ENCODE measurements around the gene PLEKHG7.

Gene PLEKHG7

DNA sequence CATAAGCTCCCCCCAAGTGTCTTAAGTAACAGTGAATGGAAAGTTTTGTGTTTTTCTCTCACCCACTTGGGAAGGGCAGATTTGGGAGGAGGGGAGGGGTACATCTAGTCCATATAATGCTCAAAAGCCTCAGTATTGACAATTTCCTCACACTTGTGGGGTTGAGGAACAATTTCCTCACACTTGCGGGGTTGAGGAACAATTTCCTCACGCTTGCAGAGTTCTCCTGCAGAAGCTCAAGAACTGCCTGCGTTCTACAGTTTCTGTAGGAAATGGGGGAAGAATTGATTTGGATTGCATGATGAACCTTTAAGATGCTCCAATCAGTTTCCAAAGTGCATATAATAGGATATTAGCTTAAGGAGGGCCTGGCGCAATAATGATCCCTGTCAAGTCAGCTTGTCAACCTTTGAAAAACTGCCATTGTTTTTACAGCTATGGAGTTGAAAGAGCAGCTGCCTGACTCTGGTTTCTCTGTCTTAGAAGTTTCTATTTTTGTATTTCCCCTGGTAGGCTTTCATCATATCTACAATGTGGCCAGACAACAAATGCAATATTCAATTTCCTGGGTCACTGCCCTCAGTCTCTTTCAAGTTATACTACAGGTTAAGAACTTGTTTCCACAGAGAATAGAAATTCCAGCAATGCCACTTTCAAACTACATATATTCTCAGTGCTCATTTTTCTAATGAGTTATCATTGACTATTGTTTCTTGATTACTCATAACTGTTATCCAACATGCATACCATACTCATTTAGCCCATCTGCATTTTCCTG is 66.5 kb downstream of the PLEKHG7 start:
- peak; percentile 50 for DNase-seq (ENCODE audit: low spot score)
- TF ChIP-seq, protein P1, sequence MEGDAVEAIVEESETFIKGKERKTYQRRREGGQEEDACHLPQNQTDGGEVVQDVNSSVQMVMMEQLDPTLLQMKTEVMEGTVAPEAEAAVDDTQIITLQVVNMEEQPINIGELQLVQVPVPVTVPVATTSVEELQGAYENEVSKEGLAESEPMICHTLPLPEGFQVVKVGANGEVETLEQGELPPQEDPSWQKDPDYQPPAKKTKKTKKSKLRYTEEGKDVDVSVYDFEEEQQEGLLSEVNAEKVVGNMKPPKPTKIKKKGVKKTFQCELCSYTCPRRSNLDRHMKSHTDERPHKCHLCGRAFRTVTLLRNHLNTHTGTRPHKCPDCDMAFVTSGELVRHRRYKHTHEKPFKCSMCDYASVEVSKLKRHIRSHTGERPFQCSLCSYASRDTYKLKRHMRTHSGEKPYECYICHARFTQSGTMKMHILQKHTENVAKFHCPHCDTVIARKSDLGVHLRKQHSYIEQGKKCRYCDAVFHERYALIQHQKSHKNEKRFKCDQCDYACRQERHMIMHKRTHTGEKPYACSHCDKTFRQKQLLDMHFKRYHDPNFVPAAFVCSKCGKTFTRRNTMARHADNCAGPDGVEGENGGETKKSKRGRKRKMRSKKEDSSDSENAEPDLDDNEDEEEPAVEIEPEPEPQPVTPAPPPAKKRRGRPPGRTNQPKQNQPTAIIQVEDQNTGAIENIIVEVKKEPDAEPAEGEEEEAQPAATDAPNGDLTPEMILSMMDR (IDR thresholded peaks at IDR 0.05; ENCODE audit: borderline replicate concordance, control extremely low read depth, extremely low read depth, insufficient read depth, missing control alignments): no peak
- in situ Hi-C loops (cut with MboI; ENCODE audit: low sequenced_read_pairs, unreplicated experiment): no loop called here

DNA sequence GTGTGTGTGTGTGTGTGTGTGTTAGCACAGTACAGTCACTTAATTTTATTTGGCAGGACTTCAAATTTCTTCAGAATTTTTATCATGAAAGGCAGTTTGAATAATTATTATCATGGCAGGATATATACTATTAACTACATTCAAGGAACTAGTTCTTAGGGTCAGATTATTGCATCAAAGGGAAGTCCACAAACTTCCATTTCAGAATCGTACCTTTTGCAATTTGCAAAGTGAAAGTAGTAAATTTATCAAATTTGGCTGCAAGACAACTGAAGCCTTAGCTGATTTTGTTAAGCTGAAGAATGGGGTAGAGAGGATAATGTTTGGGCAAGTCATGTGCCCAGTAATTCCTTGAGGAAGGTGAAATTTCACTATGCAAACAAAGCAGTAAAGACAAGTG is 68.2 kb downstream of the PLEKHG7 start:
- in situ Hi-C loops (cut with MboI; ENCODE audit: low sequenced_read_pairs, unreplicated experiment): no loop called here
- TF ChIP-seq, protein P1 (IDR thresholded peaks at IDR 0.05; ENCODE audit: borderline replicate concordance, control extremely low read depth, extremely low read depth, insufficient read depth, missing control alignments): no peak
- no peak for DNase-seq (ENCODE audit: low spot score)

DNA sequence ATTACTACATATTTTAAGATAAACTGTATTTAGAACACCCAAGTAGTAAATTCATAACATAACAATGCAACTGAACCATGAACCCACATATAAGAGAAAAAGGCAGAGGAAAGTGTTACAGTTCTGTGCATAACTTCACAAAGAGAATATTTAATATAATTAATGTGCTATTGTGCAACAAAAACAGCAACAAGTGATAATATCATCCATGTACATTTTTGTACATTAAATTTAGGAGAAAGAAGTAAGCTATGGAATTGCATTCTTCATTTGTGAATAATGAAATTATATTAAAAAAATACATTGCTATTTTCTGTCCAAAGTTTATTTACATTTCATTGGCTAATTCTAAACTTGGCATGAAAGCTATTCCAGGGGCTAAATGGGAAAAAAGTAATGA is 72.6 kb downstream of the PLEKHG7 start:
- in situ Hi-C loops (cut with MboI; ENCODE audit: low sequenced_read_pairs, unreplicated experiment): loop anchor here (25.0 kb wide), 1 partner anchor 637 kb away; no protein-coding TSS in a partner anchor
- TF ChIP-seq, protein P1 (IDR thresholded peaks at IDR 0.05; ENCODE audit: borderline replicate concordance, control extremely low read depth, extremely low read depth, insufficient read depth, missing control alignments): no peak
- DNase-seq (ENCODE audit: low spot score): no peak

DNA sequence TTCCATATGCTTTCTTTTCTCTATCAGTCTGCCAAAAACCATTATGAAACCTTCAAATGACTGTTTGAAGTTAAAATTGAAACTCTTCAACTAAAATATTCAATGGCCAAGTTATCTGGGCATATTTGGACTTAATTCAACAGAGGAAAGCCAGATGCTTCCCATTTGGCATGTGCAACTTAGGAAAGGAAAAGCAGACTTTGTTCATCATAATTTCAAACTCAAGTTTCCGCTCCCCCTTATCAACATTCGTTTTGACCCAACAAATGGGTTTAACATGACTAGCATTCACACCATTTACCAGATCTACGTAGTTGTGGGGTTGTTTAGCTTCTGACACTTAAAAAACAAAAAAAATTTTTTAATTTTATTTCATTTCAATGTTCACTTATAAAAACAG is 75.7 kb downstream of the PLEKHG7 start:
- DNase-seq (ENCODE audit: low spot score): no peak
- TF ChIP-seq, protein P1 (IDR thresholded peaks at IDR 0.05; ENCODE audit: borderline replicate concordance, control extremely low read depth, extremely low read depth, insufficient read depth, missing control alignments): no peak
- in situ Hi-C loops (cut with MboI; ENCODE audit: low sequenced_read_pairs, unreplicated experiment): loop anchor here (25.0 kb wide), 1 partner anchor 634 kb away; no protein-coding TSS in a partner anchor

- in situ Hi-C loops (cut with MboI; ENCODE audit: low sequenced_read_pairs, unreplicated experiment): loop anchor here (10.0 to 25.0 kb wide), 2 partner anchors 205 to 632 kb away; no protein-coding TSS in a partner anchor
- DNase-seq (ENCODE audit: low spot score): no peak
- TF ChIP-seq, protein P1 (IDR thresholded peaks at IDR 0.05; ENCODE audit: borderline replicate concordance, control extremely low read depth, extremely low read depth, insufficient read depth, missing control alignments): no peak
Measured at GRCh38 chr12:92779902-92780301, 77.1 kb downstream of the PLEKHG7 start.

- no peak for DNase-seq (ENCODE audit: low spot score)
- TF ChIP-seq, protein P1 (IDR thresholded peaks at IDR 0.05; ENCODE audit: borderline replicate concordance, control extremely low read depth, extremely low read depth, insufficient read depth, missing control alignments): no peak
- in situ Hi-C loops (cut with MboI; ENCODE audit: low sequenced_read_pairs, unreplicated experiment): loop anchor here (10.0 to 25.0 kb wide), 2 partner anchors 200 to 628 kb away; no protein-coding TSS in a partner anchor
Measured at GRCh38 chr12:92784356-92784755, 81.6 kb downstream of the PLEKHG7 start.

Measured in GM13976 (cell line).